ENCODE data around the gene NPC1L1. TPM values are rescaled to one million over a fixed set of nuclear protein-coding genes. Genes with fewer than 3 reads are reported as not detected.

Gene NPC1L1
- total and polyA plus RNA-seq, 2 of the 13 experiments (the other 11 are each of a cell fraction or from before 2014, with no cell fraction given) = 4.8 to 14.5 TPM

DNA sequence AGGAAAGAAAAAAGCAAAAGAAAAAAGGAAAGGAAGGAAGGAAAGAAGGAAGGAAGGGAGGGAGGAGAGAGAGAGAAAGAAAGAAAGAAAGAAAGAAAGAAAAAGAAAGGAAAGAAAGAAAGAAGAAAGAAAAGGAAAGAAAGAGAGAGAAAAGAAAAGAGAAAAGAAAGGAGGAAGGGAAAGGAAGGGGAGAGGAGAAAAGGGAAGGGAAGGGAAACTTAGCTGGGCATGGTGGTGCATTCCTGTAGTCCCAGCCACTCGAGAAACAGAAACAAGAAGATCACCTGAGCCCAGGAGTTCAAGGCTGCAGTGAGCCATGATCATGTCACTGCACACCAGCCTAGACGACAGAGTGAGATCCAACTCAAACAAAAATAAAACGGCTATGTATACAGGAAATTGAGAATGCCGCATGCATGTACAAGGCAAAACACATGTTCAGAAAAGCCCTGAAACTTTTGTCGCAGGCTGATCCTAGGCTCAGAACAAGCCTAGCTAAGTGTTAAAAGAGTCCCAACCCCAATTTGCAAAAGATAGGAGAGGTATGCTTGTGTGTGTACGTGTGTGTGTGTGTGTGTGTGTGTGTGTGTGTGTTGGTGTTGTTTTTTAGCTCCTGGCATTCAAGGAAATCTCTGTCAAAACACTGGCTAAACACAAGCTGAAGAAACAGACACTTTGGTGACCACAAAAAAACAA is 6.6 kb upstream of the NPC1L1 start (continued):
- TF ChIP-seq HMG20A (CRISPR knock-in tag; IDR thresholded peaks at IDR 0.05; ENCODE audit: borderline replicate concordance) = 0 out of 2 replicates have a peak, but pooled peaks have one; percentile 28
- TF ChIP-seq HNF4A (CRISPR knock-in tag; IDR thresholded peaks at IDR 0.05) = 0 out of 2 replicates have a peak, but pooled peaks have one; percentile 6
- TF ChIP-seq ZNF558 (CRISPR knock-in tag; IDR thresholded peaks at IDR 0.05; ENCODE audit: borderline replicate concordance) = no peak
- TF ChIP-seq SAP130 (CRISPR knock-in tag; IDR thresholded peaks at IDR 0.05; ENCODE audit: low read depth) = peak; percentile 38; the same call in 1 of the 2 replicates
- TF ChIP-seq, protein P1, sequence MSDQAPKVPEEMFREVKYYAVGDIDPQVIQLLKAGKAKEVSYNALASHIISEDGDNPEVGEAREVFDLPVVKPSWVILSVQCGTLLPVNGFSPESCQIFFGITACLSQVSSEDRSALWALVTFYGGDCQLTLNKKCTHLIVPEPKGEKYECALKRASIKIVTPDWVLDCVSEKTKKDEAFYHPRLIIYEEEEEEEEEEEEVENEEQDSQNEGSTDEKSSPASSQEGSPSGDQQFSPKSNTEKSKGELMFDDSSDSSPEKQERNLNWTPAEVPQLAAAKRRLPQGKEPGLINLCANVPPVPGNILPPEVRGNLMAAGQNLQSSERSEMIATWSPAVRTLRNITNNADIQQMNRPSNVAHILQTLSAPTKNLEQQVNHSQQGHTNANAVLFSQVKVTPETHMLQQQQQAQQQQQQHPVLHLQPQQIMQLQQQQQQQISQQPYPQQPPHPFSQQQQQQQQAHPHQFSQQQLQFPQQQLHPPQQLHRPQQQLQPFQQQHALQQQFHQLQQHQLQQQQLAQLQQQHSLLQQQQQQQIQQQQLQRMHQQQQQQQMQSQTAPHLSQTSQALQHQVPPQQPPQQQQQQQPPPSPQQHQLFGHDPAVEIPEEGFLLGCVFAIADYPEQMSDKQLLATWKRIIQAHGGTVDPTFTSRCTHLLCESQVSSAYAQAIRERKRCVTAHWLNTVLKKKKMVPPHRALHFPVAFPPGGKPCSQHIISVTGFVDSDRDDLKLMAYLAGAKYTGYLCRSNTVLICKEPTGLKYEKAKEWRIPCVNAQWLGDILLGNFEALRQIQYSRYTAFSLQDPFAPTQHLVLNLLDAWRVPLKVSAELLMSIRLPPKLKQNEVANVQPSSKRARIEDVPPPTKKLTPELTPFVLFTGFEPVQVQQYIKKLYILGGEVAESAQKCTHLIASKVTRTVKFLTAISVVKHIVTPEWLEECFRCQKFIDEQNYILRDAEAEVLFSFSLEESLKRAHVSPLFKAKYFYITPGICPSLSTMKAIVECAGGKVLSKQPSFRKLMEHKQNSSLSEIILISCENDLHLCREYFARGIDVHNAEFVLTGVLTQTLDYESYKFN (CRISPR knock-in tag; conservative IDR thresholded peaks at IDR 0.05) = 0 out of 2 replicates have a peak, but pooled peaks have one; percentile 13
- TF ChIP-seq ZNF850 (CRISPR knock-in tag; conservative IDR thresholded peaks at IDR 0.05) = no peak
- no peak for TF ChIP-seq KMT2A (CRISPR knock-in tag; IDR thresholded peaks at IDR 0.05)
- no peak for TF ChIP-seq LCORL (IDR thresholded peaks at IDR 0.05)
- TF ChIP-seq LCORL (CRISPR knock-in tag; IDR thresholded peaks at IDR 0.05) = 0 out of 2 replicates have a peak, but pooled peaks have one; percentile 36

Measured in HepG2 (cell line).